Measurements from ENCODE around the gene KANSL1L. TPM values are rescaled to one million over a fixed set of nuclear protein-coding genes. Genes with fewer than 3 reads are reported as not detected.
"Not testable (repeated sequence)": the region's sequence is repeated elsewhere in the genome, so short reads cannot be mapped to it uniquely, and the experiment has no call there.

Gene KANSL1L
- 22.4 and 67.1 TPM in 2 replicates for total RNA-seq

- DNase-seq (ENCODE audit: low read depth): peak; percentile 88
Observed at GRCh38 chr2:210171309-210172218, at the start of gene KANSL1L. Gene KANSL1L (minus strand): TSS chr2:210171409. CDS start chr2:210154582, 16,827 bp downstream.

DNA sequence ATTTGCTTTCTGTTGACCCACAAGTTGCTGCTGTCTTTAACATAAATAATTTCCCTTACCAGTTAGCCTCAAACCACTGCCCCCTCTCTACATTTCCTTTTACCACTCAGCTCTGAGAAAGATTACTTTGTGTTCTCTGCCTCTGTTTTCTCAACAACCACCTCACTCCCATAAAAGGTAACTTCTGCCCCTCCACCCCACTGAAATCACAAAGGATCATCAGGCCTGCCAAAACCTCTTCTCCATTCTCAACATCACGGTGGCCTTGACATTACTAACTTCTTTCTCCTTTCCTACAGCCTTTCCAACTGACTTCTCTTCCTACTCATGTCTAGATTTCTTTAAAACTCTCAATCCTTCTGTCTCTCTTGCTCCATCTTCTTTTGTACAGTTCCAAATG is 43.9 kb upstream of the KANSL1L start:
- no peak for DNase-seq (ENCODE audit: low read depth)

DNA sequence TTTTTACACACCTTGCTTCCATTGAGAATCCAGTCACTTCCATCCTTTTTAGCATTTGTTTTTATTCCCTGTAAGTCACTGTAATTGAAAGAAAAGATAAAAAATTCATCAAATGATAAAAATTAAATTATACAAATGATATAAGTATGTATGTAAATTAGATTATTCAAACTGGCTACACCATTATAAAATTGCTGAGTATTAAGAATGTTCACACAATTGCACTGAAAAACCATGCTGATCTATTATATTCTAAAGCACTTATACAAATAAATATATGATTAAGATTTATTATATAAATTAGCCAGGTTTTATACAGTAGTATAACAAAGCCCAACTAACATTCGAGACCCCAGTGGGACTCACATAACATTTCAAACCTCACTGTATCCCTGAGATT is 39.0 kb upstream of the KANSL1L start:
- no peak for DNase-seq (ENCODE audit: low read depth)

DNA sequence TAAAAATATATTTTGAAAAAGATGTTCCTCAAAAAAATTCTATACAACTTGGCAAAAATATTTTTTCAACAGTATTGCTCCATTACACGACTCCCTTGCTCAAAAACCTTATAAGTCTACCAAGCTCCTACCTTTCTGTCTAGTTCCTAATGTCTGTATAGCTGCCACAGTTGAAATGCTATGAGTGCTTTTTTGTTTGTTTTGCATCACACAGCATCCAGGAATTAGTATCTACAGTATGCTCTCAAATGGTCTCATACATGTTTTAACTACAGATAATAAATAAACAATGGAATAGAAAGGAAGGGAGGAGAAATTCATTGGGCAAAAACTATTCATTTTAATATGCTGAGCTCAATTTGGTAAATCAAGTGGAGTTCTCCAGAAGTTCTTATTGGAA is 36.7 kb upstream of the KANSL1L start:
- no peak for DNase-seq (ENCODE audit: low read depth)

DNA sequence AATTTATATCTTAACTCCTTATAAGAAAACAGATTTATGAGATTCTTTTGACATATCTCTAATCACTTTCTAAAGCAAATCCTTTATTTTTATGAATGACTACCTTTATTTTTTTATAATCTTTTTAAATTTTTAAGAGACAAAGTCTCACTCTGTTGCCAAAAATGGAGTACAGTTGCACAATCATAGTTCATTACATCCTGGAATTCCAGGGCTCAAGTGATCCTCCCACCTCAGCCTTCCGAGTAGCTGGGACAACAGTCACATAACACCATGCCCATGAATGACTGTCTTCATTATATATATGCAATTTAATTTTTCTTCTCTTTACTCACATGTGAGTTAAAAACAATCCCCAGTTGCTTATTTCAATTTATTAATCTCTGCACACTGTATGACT is 32.3 kb upstream of the KANSL1L start:
- DNase-seq (ENCODE audit: low read depth): no peak

GRCh38 chr2:210203147-210203546 is 31.9 kb upstream of the KANSL1L start:
- DNase-seq (ENCODE audit: low read depth): no peak

GRCh38 chr2:210199854-210200253 is 28.6 kb upstream of the KANSL1L start:
- DNase-seq (ENCODE audit: low read depth): no peak

GRCh38 chr2:210199186-210199765 is 28.1 kb upstream of the KANSL1L start:
- peak; percentile 65 for DNase-seq (ENCODE audit: low read depth)

- DNase-seq (ENCODE audit: low read depth): peak; percentile 82
Observed at GRCh38 chr2:210198326-210198725, 27.1 kb upstream of the KANSL1L start.

GRCh38 chr2:210197720-210198119 is 26.5 kb upstream of the KANSL1L start:
- no peak for DNase-seq (ENCODE audit: low read depth)

DNA sequence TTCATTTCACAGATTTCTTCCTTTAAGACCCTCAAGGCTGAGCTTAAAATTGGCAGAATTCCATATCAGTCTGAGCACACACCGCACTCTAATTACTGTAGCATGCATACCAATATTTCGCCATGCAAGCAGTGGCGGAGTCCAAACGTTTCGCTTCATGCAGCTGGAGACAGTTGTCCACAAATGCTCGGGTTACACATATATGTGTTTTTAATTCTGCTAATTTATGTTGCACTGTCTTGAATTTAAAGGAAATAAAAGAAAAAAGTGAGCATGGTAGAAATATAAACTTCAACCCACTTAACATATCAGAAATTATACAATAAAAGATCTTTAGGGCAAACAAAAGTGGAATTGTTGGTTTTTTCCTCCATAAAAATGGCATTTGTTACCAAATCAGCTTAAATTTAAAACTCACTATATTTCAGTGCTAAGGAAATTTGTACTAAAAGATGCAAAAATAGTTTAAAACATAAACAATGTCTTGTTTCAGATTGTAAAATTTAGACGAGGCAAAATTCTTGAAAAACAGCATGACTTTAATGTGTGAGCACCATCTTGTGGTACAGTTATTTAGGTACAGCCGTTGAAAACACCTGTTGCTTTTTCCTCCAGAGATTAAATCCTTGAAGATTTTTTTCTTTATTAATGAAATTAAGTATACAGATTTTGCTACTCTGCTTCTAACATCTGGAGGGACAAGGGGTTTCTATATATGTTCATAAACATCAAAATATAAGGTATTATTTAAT is 24.1 kb upstream of the KANSL1L start:
- DNase-seq (ENCODE audit: low read depth): peak; percentile 79

DNA sequence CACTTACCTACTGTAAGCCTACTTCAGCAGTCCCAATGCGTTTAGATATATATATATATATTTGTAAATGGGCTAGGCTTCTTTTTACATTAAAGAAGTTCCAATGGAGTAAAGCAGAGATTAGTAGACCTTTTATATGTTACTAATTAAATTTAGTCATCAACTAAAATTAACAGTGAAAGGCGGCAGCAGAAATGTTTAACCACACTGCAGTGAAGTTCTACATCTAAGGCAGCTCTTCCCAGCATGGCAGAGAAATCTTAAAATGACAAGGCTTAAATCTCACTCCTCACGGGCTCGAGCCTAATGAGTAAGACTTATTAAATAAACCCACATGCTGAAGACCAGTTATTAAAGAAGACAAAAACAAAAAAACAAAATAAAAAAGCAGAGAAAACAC is 19.1 kb upstream of the KANSL1L start:
- DNase-seq (ENCODE audit: low read depth): peak; percentile 90

DNA sequence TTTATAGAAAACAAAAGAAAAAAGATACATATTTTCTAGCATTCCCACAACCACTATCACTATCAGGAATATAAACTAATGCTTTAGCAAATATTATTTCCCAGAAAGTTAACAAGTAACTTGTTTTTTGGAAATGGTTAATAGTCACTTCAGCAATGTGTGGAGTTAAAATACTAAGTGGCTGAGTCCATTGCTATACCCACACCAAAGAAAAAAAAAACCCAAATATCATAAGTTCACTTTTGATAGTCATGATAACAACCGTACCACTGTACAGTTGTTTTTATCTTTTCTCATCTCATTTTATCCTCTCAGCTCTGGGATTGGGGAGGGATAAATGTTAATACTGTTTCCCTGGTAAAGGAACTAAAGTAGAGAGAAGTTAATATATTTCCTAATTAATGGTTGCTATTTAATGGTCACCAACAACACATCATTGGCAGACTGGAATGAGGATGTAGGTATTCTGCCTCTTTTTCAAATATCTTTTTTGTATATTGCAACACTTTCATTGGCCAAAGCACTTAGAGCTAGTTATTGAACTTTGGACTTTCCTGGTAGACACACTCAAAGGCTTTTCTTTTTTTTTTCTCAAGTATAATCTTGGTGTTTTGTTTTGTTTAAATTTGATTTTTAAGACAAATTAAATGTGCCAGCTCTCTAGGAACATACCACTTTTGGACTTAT is 18.4 kb upstream of the KANSL1L start:
- peak; percentile 98 for DNase-seq (ENCODE audit: low read depth)

DNA sequence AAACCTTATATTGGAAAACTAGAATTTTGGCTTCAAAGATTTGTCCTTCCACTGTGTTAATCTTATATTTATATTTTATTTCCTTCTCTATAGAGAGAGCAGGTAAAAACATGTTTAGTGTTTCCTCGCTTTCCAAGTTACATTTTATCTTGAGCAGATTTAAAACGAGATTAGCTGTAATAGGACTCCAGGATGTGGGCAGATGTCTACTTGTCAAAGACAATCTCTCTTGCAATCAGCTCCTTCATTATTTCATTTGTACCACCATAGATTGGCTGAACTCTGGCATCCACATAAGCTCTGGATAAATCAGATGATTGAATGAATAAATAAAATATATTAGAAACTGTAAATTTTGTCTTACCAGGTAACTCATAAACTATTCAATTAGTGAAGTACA is 17.5 kb upstream of the KANSL1L start:
- no peak for DNase-seq (ENCODE audit: low read depth)

- DNase-seq (ENCODE audit: low read depth): no peak
Observed at GRCh38 chr2:210188190-210188589, 17.0 kb upstream of the KANSL1L start.

DNA sequence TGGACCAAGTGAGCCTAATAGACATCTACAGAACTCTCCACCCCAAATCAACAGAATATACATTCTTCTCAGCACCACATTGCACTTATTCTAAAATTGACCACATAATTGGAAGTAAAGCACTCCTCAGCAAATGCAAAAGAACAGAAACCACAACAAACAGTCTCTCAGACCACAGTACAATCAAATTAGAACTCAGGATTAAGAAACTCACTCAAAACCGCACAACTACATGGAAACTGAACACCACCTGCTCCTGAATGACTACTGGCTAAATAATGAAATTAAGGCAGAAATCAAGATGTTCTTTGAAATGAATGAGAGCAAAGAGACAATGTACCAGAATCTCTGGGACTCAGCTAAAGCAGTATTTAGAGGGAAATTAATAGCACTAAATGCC is 12.7 kb upstream of the KANSL1L start:
- DNase-seq (ENCODE audit: low read depth): not testable (repeated sequence)

- DNase-seq (ENCODE audit: low read depth): not testable (repeated sequence)
Observed at GRCh38 chr2:210181606-210182088, 10.4 kb upstream of the KANSL1L start.

- DNase-seq (ENCODE audit: low read depth): not testable (repeated sequence)
Observed at GRCh38 chr2:210181033-210181605, 9.9 kb upstream of the KANSL1L start.

DNA sequence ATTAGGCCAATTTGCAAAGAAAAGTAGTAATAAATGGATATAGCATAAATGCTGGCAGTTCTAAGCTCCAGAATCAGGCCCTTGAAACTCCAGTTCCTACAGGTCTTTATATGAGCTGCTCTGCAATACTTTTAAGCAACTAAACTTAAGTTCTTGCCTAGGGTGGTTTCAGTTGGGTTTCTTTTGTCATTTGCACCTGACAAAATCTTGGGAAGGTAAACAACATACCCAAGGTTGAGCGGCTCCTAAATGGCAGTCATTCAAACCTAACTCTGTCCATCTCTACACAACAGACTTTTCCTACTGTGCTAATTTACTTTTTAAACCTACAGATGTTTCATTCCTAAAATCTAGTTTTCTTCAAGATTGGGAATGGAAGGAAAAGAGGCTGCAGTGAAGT is 9.3 kb upstream of the KANSL1L start:
- no peak for DNase-seq (ENCODE audit: low read depth)

DNA sequence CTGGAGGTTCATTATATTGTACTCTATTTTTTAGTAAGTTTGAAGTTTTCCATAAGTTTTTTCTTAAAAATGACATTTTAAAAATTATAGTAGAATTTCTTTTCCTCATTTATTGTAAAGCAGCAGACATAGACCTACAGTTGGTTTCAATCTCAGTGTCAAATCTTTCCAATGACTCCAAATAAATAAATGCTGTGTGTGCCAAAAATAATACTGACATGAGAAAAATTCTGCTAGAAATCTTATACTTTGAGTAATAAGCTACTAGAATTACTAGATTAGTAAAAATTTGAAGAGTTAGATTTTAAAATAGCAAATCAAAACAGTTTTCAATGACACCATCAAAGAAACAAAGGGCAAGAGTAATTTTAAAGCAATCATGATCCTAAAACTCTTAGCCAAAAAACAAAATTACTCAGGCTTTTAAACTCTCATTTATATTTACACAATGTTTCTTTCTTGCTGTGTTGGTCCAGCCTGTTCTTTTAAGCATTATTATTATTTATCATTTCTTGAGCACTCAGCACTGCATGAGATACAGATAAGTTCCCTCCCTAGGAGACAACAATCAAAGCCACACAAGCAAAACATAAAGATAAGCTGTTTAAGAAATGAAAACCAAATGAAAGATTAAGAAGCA is 8.3 kb upstream of the KANSL1L start:
- no peak for DNase-seq (ENCODE audit: low read depth)

GRCh38 chr2:210177769-210178168 is 6.6 kb upstream of the KANSL1L start:
- DNase-seq (ENCODE audit: low read depth): no peak
